Head of caudate nucleus (tissue), 42 donors: Measurements from ENCODE around the gene FAM78B.

Experiments
- DNase-seq, 42 donors: peaks; one replicate each; pipeline versions ENCODE4 v3.0.0 to v3.0.0-alpha.2; 2020 to 2021; ENCODE audit warnings: mixed read lengths in 7 of 42
- intact Hi-C: fragments of 100-400 bp; cut with DNase I; formaldehyde crosslinking; loops from one replicate; pipeline ENCODE4 v1.15.0; 2022

FAM78B gene

GRCh38 chr1:166082601-166083000 is 84.2 kb downstream of the FAM78B start:
- intact Hi-C loops: no loop called here
- DNase-seq: no peak

GRCh38 chr1:166080967-166081870 is 85.6 kb downstream of the FAM78B start:
- intact Hi-C loops: no loop called here
- DNase-seq: no peak

GRCh38 chr1:166080277-166080966 is 86.4 kb downstream of the FAM78B start:
- intact Hi-C loops: no loop called here
- no peak for DNase-seq

DNA sequence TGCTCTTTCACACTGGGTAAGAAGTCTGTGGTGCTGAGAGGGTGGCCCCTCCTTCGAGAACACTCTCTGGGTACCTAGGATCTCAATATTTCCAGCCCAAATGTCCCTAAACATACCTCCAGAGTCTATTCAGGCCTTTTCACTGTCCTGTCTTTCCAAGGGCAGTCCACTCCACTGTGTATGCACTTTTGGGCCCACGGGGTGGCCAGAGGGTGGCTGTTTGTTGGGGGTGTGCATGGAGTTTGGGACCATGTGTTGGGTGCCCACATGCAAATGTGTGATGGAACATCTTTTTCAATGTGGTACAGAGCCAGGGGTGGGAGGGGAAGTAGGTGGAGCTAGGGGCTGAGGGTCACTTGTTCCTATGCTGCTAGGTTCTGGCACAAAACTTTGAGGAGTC is 87.5 kb downstream of the FAM78B start:
- DNase-seq: no peak
- intact Hi-C loops: no loop called here

GRCh38 chr1:166073489-166073888 is 93.3 kb downstream of the FAM78B start:
- no peak for DNase-seq
- intact Hi-C loops: no loop called here

GRCh38 chr1:166069390-166069789 is 97.4 kb downstream of the FAM78B start:
- intact Hi-C loops: no loop called here
- no peak for DNase-seq

DNA sequence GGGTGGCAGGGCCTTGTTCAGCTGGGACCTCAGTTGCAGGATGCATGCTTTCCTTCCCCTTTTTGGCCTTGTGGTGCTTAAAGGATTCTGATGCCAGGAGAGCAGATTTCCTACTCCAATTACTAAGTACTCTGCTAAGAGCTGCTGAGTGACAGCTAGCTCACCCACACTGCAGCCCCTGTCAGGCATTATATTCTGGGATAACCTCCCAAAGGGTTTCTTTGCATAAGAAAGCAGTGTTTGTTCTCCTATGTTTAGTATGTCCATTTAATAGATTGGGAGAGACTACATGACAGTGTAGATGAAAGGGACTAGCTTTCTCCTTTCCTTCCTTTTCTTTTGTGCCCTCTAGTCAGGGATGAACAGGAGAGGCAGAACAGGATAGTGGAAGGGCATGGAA is 100.7 kb downstream of the FAM78B start:
- DNase-seq: no peak
- intact Hi-C loops: no loop called here

- no peak for DNase-seq
- intact Hi-C loops: no loop called here
Measured at GRCh38 chr1:166064951-166065350, 101.8 kb downstream of the FAM78B start.

GRCh38 chr1:166064313-166064926 is 102.4 kb downstream of the FAM78B start:
- DNase-seq: no peak
- intact Hi-C loops: no loop called here

DNA sequence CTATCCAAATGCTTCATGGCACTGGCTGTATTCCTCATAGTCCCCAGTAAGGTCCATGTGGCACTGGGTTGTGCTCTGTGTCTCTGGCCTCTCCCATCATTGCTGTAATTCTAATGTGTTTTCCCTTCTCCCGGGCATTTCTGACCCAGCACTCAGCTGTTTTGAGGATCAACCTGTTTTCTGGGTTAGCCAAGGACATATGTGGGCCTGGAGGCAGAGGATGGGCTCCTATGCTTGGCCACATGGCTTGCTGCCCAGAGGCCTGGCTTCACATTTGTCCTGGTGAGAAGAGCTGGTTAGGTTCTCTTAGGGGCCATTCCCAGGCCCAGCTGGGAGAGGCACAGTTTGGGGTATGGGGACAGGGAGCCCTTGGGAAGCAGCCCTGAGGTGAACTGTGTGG is 103.1 kb downstream of the FAM78B start:
- DNase-seq: no peak
- intact Hi-C loops: no loop called here

- intact Hi-C loops: no loop called here
- peak in 3 of 42 donors; percentile 7 to 24 (median 9) for DNase-seq
Measured at GRCh38 chr1:166062421-166063070, 104.3 kb downstream of the FAM78B start.

GRCh38 chr1:166057650-166058049 is 109.2 kb downstream of the FAM78B start:
- intact Hi-C loops: no loop called here
- DNase-seq: no peak

DNA sequence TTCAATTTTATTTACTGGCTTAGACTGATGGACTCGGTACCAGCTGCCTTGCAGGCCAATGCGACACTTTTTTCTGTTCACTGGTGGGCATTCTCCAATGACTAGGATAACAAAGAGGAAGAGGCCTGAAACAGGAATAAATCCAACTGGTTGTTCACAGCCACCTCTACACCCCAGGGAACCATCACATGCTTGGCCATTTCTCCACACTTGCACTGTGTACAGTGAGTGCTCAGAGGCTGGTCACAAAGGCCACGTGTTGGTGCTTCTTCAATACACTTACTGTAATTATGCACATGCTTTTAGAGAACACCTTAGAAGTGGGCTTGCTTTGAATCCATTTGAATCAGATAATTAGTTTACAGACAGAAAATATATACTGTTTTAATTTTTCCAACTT is 113.4 kb downstream of the FAM78B start:
- DNase-seq: no peak
- intact Hi-C loops: no loop called here

GRCh38 chr1:166040202-166040997 is 126.4 kb downstream of the FAM78B start:
- no peak for DNase-seq
- intact Hi-C loops: no loop called here

GRCh38 chr1:166039436-166040201 is 127.2 kb downstream of the FAM78B start:
- intact Hi-C loops: no loop called here
- no peak for DNase-seq

DNA sequence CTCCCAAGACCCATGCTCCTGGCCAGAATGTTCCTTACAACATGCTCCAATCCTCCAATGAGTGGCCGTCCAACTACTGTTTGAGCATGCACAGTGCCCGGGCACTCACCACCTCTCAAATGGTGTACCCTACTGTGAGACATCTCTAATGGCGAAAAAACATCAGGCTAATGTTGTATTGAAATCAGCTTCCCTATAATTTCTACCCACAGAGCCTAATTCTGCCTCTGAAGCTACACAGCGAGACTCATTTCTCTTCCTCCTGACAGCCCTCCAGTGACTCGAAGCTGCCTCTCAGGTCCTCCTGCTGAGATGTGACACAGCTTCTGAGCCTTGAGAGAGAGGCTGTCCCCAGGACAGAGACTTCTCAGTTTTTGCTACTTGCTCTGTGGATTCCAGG is 130.7 kb downstream of the FAM78B start:
- DNase-seq: no peak
- intact Hi-C loops: no loop called here

DNA sequence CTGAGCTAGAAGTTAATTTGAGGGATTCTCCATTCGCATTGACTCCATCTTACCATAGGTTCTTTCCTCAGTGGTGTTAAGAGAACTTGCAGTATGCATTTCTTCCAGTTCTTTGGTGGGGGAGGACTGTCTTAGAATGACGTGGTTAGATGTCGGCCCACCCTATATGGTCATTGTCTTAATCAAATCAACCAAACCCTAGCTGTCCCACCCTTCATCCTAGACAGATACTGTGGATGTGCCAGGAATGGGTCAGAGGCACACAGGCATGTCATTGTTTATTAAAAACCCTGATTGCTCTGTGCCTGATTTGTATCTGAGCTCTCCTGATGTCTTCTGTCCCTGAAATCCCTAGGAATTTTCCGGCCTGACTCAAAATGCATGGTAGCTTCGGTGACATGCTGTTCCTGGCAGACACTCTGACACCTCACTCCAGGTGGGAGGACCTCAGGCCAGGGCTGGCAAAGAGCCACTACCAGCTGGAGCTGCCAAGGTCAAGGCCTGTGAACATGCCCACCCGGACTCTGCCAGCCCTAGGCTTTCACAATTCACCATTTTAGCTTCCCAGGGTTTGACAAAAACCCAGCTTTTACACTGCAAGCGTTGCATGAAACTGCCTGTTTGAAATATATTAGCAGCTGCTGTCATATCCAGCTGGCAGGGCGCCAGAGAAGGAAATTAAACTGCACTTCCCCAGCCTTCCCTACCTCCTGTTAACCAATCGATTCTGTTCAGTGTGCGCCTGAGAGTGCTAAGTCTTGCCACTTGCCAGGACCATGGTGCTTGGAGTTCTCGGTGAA is 134.0 kb downstream of the FAM78B start:
- intact Hi-C loops: no loop called here
- peak in 15 of 42 donors; percentile 1 to 44 (median 9) for DNase-seq
